ENCODE data around the gene GALNT10. TPM values are rescaled to one million over a fixed set of nuclear protein-coding genes. Genes with fewer than 3 reads are reported as not detected.
A peak's percentile ranks its signal among the peaks of the same experiment; 100 is the strongest.

GALNT10 gene
- total RNA-seq, 1 donor = 13.5 TPM

GRCh38 chr5:154369682-154370081 is 179.1 kb downstream of the GALNT10 start:
- DNase-seq (ENCODE audit: low read depth in 2 of 3, low spot score in 2 of 3) = no peak

- DNase-seq (ENCODE audit: low read depth in 2 of 3, low spot score in 2 of 3) = no peak
Observed at GRCh38 chr5:154370119-154370518, 179.6 kb downstream of the GALNT10 start.

- no peak for DNase-seq (ENCODE audit: low read depth in 2 of 3, low spot score in 2 of 3)
Observed at GRCh38 chr5:154370813-154371212, 180.3 kb downstream of the GALNT10 start.

GRCh38 chr5:154371687-154372086 is 181.2 kb downstream of the GALNT10 start:
- DNase-seq (ENCODE audit: low read depth in 2 of 3, low spot score in 2 of 3) = no peak

GRCh38 chr5:154372661-154373060 is 182.1 kb downstream of the GALNT10 start:
- DNase-seq (ENCODE audit: low read depth in 2 of 3, low spot score in 2 of 3) = no peak

GRCh38 chr5:154373326-154373725 is 182.8 kb downstream of the GALNT10 start:
- no peak for DNase-seq (ENCODE audit: low read depth in 2 of 3, low spot score in 2 of 3)

- peak in 1 of 3 donors; percentile 16 for DNase-seq (ENCODE audit: low read depth in 2 of 3, low spot score in 2 of 3)
Observed at GRCh38 chr5:154373729-154374179, 183.2 kb downstream of the GALNT10 start.

GRCh38 chr5:154374264-154374663 is 183.7 kb downstream of the GALNT10 start:
- no peak for DNase-seq (ENCODE audit: low read depth in 2 of 3, low spot score in 2 of 3)

GRCh38 chr5:154375329-154376008 is 184.9 kb downstream of the GALNT10 start:
- no peak for DNase-seq (ENCODE audit: low read depth in 2 of 3, low spot score in 2 of 3)

- DNase-seq (ENCODE audit: low read depth in 2 of 3, low spot score in 2 of 3) = no peak
Observed at GRCh38 chr5:154376481-154376880, 185.9 kb downstream of the GALNT10 start.

GRCh38 chr5:154377754-154378533 is 187.4 kb downstream of the GALNT10 start:
- DNase-seq (ENCODE audit: low read depth in 2 of 3, low spot score in 2 of 3) = no peak

- peak in 1 of 3 donors; percentile 50 for DNase-seq (ENCODE audit: low read depth in 2 of 3, low spot score in 2 of 3)
Observed at GRCh38 chr5:154380263-154380662, 189.7 kb downstream of the GALNT10 start.

GRCh38 chr5:154384480-154385235 is 194.1 kb downstream of the GALNT10 start:
- DNase-seq (ENCODE audit: low read depth in 2 of 3, low spot score in 2 of 3) = peak in 2 of 3 donors; percentile 35 to 58

GRCh38 chr5:154385236-154385512 is 194.6 kb downstream of the GALNT10 start:
- peak in 1 of 3 donors; percentile 46 for DNase-seq (ENCODE audit: low read depth in 2 of 3, low spot score in 2 of 3)

GRCh38 chr5:154386952-154387629 is 196.6 kb downstream of the GALNT10 start:
- no peak for DNase-seq (ENCODE audit: low read depth in 2 of 3, low spot score in 2 of 3)

- DNase-seq (ENCODE audit: low read depth in 2 of 3, low spot score in 2 of 3) = no peak
Observed at GRCh38 chr5:154388842-154389241, 198.3 kb downstream of the GALNT10 start.

GRCh38 chr5:154390096-154390495 is 199.6 kb downstream of the GALNT10 start:
- no peak for DNase-seq (ENCODE audit: low read depth in 2 of 3, low spot score in 2 of 3)

- no peak for DNase-seq (ENCODE audit: low read depth in 2 of 3, low spot score in 2 of 3)
Observed at GRCh38 chr5:154390746-154391359, 200.3 kb downstream of the GALNT10 start.

GRCh38 chr5:154391788-154392187 is 201.3 kb downstream of the GALNT10 start:
- no peak for DNase-seq (ENCODE audit: low read depth in 2 of 3, low spot score in 2 of 3)

GRCh38 chr5:154393850-154394249 is 203.3 kb downstream of the GALNT10 start:
- DNase-seq (ENCODE audit: low read depth in 2 of 3, low spot score in 2 of 3) = no peak
